T-helper 17 cell (primary cell): Measurements from ENCODE around the gene TBC1D8. TPM values are rescaled to one million over a fixed set of nuclear protein-coding genes. Genes with fewer than 3 reads are reported as not detected.

Experiments used
- ATAC-seq: fragments of 150-1000 bp; cut with Tn5 transposase; 2 replicates; pipeline ENCODE4 v1.10.0; 2021; ENCODE audit warnings: mild to moderate bottlenecking, moderate library complexity
- DNase-seq, 3 donors: peaks; one replicate each; pipeline versions ENCODE4 v3.0.0 to v3.0.0-alpha.2; 2020 to 2021
- H3K9me3 ChIP-seq: one replicate; pipeline ENCODE4 v1.7.0; 2013; ENCODE audit warnings: low read length, mild to moderate bottlenecking; ENCODE audit not compliant: control insufficient read depth, poor library complexity, severe bottlenecking
- H3K27ac Mint-ChIP-seq: one replicate; pipeline ENCODE4 v1.8.0; 2022; ENCODE audit warnings: mild to moderate bottlenecking, moderate library complexity, mixed read lengths
- H3K27me3 Mint-ChIP-seq: one replicate; pipeline ENCODE4 v1.8.0; 2022; ENCODE audit warnings: mixed read lengths
- H3K36me3 Mint-ChIP-seq: one replicate; pipeline ENCODE4 v1.8.0; 2022; ENCODE audit warnings: low read depth, mixed read lengths
- H3K4me1 Mint-ChIP-seq: one replicate; pipeline ENCODE4 v1.8.0; 2022; ENCODE audit warnings: mild to moderate bottlenecking, mixed read lengths
- H3K4me3 Mint-ChIP-seq: one replicate; pipeline ENCODE4 v1.8.0; 2022; ENCODE audit warnings: mild to moderate bottlenecking, moderate library complexity, mixed read lengths
- total RNA-seq, 4 donors: library from RNA in 2 of 4; stranded (reverse) in 2 of 4; gene quantifications; one replicate each; pipeline ENCODE4 v1.2.3 and lab custom pipeline; 2022 to 2026

The TBC1D8 gene
- total RNA-seq, 2 donors from 2014 or later, result 0.39 to 1.9 TPM

DNA sequence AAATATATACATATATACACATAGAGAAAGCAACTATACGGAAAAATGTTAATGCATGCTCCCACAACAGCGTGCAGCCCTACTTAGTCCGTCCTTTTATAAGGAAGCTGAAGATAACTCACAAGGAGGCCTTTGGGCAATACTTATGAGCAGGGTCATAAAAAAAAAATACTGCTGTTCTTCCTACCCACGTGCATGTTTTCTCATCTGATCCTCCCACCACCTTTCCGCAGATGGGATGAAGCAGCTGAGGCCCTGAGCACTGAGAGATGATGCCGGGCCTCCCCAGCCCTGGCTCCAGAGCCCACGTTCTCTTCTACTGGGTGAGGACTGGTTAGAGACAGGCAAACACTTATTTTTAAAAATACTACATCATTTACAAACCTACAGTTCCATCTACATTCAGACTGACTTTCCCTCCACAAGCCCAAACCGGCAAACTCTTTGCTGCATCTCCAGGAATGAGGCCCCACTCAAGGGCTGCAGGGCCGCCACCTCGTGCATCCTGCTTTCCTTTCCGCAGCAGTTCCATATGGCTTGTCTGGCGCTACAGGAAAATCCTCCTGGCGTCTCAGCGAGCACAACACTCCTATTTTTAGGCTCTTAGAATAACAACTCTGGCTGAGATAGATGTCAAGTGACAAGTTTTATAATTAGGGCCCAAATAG, 41.6 kb downstream of the TBC1D8 start:
- H3K4me1 Mint-ChIP-seq, result peaks cover 4% of the 10 kb centered on the region
- DNase-seq, result no peak
- H3K9me3 ChIP-seq, result no peaks in the 10 kb centered on the region
- no peak overlapping the region for H3K4me3 Mint-ChIP-seq
- no peaks in the 10 kb centered on the region for H3K36me3 Mint-ChIP-seq
- peaks cover 11% of the 10 kb centered on the region for H3K27me3 Mint-ChIP-seq
- H3K27ac Mint-ChIP-seq, result no peak overlapping the region
- no peak for ATAC-seq

DNA sequence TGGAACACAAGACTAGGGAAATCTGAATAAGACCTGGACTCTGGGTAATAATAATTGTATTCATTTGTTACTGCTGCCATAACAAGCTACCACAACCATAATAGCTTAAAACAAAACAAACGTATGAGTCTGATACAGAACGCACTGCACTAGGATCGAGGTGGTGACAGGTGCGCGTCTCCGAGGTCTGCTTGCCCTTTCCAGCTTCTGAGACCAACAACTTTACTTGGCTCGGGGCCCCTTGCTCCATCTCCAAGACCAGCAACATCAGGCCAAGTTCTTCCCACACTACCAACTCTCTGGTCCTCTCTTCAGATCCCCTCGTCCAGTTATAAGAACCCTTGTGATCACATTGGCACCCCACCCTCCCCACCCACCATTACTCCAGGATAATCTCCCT, 42.8 kb downstream of the TBC1D8 start:
- Mint-ChIP-seq H3K4me1 (peaks cover 2% of the 10 kb centered on the region), H3K4me3 (no peak overlapping the region), H3K36me3 (no peaks in the 10 kb centered on the region), H3K27me3 (peaks cover 8% of the 10 kb centered on the region), H3K27ac (no peak overlapping the region)
- ATAC-seq, result no peak
- DNase-seq, result no peak
- no peaks in the 10 kb centered on the region for H3K9me3 ChIP-seq

DNA sequence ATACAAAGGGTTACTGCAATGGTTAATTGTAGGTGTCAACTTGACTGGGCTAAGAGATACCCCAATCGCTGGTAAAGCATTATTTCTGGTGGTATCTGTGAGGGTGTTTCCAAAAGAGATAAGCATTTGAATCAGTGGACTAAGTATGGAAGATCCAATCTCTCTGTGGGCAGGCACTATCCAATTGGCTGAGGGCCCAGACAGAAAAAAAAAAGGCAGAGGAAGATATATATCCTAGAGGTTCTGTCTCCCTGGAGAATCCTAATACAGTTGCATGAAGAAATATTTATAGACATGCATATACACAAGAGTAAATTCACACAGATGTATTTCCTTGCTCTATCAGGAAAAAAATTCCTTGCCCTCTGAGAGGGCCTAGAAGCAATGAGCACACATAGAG, 43.9 kb downstream of the TBC1D8 start:
- H3K27ac Mint-ChIP-seq, result no peak overlapping the region
- ATAC-seq, result no peak
- H3K4me3 Mint-ChIP-seq, result no peak overlapping the region
- no peaks in the 10 kb centered on the region for H3K9me3 ChIP-seq
- no peaks in the 10 kb centered on the region for H3K36me3 Mint-ChIP-seq
- no peak for DNase-seq
- no peaks in the 10 kb centered on the region for H3K4me1 Mint-ChIP-seq
- H3K27me3 Mint-ChIP-seq, result no peaks in the 10 kb centered on the region

DNA sequence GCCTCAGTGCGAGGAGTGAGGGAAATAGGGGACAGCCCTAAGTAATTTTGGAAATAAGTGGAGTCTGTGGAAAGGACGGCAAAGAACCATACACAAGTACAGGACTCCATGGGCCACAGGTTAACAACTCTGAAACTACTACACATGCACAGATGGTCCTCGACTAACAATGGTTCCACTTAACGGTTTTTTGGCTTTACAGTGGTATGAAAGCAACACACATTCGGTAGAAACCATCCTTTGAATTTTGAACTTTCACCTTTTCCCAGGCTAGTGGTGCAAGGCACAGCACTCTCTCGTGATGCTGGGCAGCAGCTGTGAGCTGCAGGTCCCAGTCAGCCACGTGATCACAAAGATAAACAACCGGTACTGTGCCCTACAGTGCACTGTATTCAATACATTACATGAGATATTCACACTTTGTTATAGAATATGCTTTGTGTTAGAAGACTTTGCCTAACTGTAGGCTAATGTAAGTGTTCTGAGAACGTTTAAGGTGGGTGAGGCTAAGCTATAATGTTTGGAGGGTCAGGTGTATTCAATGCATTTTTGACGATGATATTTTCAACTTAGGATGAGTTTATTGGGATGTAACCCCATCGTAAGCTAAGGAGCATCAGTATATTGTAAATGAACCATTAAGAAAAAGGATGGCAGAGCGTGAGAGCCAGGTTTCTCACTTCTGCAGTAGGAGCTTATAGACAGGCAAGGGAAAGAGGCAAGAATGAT, 44.6 kb downstream of the TBC1D8 start:
- H3K9me3 ChIP-seq, result no peaks in the 10 kb centered on the region
- ATAC-seq (no peak), DNase-seq (no peak)
- no peaks in the 10 kb centered on the region for H3K36me3 Mint-ChIP-seq
- no peak overlapping the region for H3K27ac Mint-ChIP-seq
- no peaks in the 10 kb centered on the region for H3K27me3 Mint-ChIP-seq
- H3K4me3 Mint-ChIP-seq, result no peak overlapping the region
- H3K4me1 Mint-ChIP-seq, result no peaks in the 10 kb centered on the region

DNA sequence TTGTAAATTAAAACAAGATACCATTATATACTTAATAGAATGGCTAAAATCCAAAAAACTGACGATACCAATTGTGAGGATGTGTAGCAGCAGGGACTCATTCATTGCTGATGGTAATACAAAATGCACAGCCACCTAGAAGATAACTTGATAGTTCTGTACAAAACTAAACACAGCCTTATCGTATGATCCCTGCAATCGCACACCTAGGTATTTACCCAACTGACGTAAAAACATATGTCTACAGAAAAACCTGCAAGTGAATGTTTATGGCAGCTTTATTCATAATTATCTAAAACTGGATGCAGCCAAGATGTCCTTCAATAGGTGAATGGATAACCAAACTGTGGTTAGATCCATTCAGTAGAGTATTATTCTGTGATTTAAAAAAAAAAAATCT, 45.5 kb downstream of the TBC1D8 start:
- no peaks in the 10 kb centered on the region for H3K27me3 Mint-ChIP-seq
- DNase-seq (no peak), ATAC-seq (no peak)
- no peaks in the 10 kb centered on the region for H3K9me3 ChIP-seq
- H3K4me3 Mint-ChIP-seq, result no peak overlapping the region
- no peaks in the 10 kb centered on the region for H3K4me1 Mint-ChIP-seq
- H3K36me3 Mint-ChIP-seq, result no peaks in the 10 kb centered on the region
- H3K27ac Mint-ChIP-seq, result no peak overlapping the region

DNA sequence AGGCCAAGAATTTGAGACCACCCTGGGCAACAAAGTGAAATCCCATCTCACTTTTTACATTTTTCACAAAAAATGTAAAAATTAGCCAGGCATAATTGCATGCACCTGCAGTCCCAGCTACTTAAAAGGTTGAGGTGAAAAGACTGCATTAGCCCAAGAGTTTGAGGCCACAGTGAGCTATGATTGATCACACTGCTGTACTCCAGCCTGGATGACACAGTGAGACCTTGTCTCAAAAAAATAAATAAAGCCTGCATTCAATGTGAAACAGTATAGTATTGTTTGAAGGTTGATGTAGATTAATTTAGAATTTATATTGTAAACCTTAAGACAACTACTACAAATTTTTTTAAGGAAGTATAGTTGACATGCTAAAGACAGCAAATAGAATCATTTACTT, 53.5 kb downstream of the TBC1D8 start:
- Mint-ChIP-seq H3K27ac (no peak overlapping the region), H3K4me3 (no peak overlapping the region)
- no peak for ATAC-seq

DNA sequence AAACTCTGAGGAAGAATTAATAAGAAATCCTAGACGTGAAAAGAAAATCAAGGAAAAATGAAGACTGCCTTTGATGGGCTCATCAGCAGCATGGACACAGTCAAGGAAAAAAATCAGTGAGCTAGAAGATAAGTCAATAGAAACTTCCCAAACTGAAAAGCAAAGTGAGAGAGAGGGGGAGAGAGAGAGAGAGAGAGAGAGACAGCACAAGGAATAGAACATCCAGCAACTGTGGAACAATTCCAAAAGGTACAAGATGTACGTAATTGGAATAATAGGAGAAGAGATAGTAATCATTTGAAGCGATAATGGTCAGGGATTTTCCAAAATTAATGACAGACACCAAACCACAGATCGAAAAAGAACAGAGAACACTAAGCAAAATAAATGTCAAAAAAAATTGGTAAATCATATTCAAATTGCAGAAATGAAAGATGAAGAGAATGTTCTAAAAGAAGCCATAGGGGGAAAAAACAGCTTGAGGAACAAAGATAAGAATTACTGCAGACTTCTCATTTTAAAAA, 54.5 kb downstream of the TBC1D8 start:
- Mint-ChIP-seq H3K36me3 (peaks cover 2% of the 10 kb centered on the region), H3K27ac (no peak overlapping the region), H3K4me3 (no peak overlapping the region), H3K4me1 (no peaks in the 10 kb centered on the region), H3K27me3 (peaks cover 16% of the 10 kb centered on the region)
- no peaks in the 10 kb centered on the region for H3K9me3 ChIP-seq
- no peak for DNase-seq
- ATAC-seq, result no peak

More for the DNA sequence above, 53.5 kb downstream of the TBC1D8 start:
- Mint-ChIP-seq H3K36me3 (peaks cover 2% of the 10 kb centered on the region), H3K4me1 (no peaks in the 10 kb centered on the region), H3K27me3 (peaks cover 16% of the 10 kb centered on the region)
- H3K9me3 ChIP-seq, result no peaks in the 10 kb centered on the region
- DNase-seq, result no peak

DNA sequence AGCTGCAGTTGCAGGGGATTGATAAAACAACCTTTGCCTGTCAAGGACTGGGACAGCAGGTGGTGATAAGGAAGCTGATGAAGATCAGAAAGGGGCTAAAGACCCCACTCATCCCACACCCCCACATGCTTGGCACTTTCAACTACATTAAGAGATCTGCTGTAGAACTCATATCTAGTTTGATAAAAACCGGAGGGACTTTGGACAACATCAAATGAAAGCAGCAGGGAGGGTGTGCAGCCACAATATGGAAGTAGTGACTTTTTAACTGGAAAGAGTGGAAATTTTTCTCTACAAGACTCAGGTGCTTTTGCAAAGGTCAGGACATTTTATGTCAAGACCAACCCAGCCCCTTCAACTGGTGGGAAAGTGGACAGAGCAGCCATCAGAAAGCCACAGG, 56.8 kb downstream of the TBC1D8 start:
- H3K4me3 Mint-ChIP-seq, result no peak overlapping the region
- H3K9me3 ChIP-seq, result no peaks in the 10 kb centered on the region
- ATAC-seq, result no peak
- peaks cover 20% of the 10 kb centered on the region for H3K27me3 Mint-ChIP-seq
- no peak overlapping the region for H3K27ac Mint-ChIP-seq
- H3K4me1 Mint-ChIP-seq, result no peaks in the 10 kb centered on the region
- H3K36me3 Mint-ChIP-seq, result peaks cover 2% of the 10 kb centered on the region
- no peak for DNase-seq

DNA sequence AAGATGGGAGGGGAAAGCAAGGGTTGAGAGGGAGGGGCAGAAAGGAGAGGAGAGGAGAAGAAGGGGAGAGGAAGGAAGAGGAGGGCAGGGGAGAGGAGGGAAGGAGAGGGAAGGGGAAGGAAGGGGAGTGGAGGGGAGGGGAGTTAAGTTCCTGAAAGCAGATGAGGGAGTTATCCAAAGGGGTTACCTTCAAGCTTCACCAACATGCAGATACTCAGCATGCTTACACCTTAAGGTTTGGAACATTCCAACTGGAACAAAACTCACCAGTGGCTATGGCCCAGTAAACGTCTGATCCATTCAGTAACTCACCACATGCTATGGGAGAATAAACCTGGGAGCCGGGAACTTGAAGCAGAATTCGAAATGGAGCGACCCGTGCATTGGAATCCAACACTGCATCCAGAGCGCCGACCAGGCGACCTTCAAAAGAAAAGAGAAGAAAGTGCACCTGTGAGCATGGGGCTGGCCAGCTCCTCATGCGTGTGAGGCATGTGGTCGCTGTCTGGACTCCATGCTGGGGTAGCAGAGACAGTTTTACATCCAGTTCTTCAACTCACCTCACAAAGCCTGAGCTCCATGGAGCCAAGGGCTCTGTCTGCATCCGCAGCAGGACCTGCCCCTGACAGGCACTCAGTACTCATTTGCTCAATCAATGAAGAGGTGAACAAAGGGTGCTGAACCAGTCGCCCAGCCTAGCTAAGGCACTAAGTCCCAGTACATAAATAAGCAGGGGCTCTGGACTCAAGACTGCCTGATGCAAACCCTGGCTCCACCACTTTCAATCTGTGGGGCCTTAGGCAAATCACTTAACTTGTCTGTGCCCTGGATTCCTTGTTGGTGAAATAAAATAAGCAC, 61.0 kb downstream of the TBC1D8 start:
- H3K27ac Mint-ChIP-seq, result no peak overlapping the region
- DNase-seq (no peak), ATAC-seq (no peak)
- no peaks in the 10 kb centered on the region for H3K4me1 Mint-ChIP-seq
- H3K27me3 Mint-ChIP-seq, result peaks cover 20% of the 10 kb centered on the region
- no peak overlapping the region for H3K4me3 Mint-ChIP-seq
- no peaks in the 10 kb centered on the region for H3K9me3 ChIP-seq
- peaks cover 2% of the 10 kb centered on the region for H3K36me3 Mint-ChIP-seq

DNA sequence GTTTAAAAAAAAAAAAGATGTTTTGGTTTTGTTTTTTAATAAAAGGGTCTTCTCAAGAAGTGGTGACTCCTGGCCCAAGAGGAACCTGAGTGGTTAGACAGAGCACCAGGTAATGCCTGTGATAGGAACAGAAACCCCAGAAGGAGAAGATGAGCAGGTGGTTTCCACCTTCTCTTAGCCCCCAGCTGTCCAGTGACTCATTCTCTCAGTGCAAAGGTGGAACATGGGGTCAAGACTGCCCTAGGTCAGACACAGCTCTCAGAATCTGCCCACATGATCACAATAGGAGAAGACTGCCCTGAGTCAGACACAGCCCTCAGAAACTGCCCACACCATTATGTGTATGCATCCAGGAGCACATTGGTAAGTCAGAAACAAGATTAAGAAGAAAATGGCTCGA, 61.8 kb downstream of the TBC1D8 start:
- Mint-ChIP-seq H3K27me3 (peaks cover 17% of the 10 kb centered on the region), H3K4me3 (no peak overlapping the region), H3K4me1 (no peaks in the 10 kb centered on the region), H3K27ac (no peak overlapping the region), H3K36me3 (peaks cover 2% of the 10 kb centered on the region)
- ATAC-seq, result no peak
- no peak for DNase-seq
- H3K9me3 ChIP-seq, result no peaks in the 10 kb centered on the region

DNA sequence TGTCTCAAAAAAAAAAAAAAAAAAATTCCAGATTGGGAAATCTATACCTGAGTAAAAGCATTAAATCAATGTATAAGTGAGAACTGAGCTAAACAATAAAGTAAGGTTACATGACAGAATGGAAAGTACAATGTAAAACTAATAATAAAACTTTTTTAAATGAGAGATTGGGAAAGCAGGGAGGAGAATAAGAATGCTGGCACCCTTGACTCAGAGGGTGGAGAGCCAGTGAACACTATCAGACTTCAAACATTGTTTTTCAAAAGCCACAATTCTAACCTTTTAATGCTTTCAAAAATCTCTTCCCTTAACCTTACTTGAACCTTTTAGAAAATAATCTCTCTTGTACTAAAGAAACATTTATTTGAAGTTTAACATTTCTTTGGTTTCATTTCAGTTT, 63.5 kb downstream of the TBC1D8 start:
- H3K4me3 Mint-ChIP-seq, result no peak overlapping the region
- ATAC-seq (no peak), DNase-seq (no peak)
- H3K36me3 Mint-ChIP-seq, result no peaks in the 10 kb centered on the region
- H3K27me3 Mint-ChIP-seq, result peaks cover 16% of the 10 kb centered on the region
- H3K27ac Mint-ChIP-seq, result peak overlapping the region; percentile 56
- H3K9me3 ChIP-seq, result no peaks in the 10 kb centered on the region
- H3K4me1 Mint-ChIP-seq, result no peaks in the 10 kb centered on the region

DNA sequence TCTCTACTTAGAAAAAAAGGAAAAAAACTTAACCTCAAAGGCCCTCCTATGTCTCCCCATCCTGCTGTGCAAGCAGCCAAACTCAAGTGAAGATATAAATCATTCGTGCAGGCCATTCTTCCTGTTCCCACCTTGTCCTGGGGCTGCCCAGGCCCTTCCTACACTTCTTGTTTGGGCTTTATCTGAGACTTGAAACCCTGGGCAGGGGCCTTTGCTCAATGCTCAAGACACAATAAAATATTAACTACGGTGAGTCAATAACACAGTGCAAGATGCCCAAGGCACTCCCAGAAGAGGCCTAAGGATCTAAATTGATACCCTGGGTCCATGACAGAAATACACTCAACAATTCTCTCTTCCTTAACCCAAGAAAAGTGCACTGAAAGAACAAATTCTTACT, 67.6 kb downstream of the TBC1D8 start:
- DNase-seq (no peak), ATAC-seq (no peak)
- no peak overlapping the region for H3K4me3 Mint-ChIP-seq

DNA sequence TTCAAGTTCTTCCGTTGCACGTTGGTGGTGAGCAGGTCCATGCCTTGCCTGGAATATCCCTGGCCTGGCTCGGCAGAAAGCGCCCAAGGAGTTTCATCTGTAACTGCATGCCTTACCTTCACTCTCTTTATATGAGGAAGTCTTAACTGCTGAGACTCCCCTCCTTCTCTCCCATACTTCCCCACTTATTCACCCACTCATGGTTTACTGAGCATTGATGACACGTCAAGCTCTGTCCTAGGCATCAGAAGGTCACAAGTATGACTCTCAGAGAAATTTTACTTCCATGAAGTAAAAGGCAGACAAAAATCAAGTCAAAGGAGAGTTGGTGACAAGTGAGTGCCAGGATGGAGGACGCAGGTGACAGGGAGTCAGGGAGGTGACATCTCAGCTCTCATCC, 68.2 kb downstream of the TBC1D8 start:
- Mint-ChIP-seq H3K4me3 (no peak overlapping the region), H3K27me3 (peaks cover 18% of the 10 kb centered on the region)
- no peak for DNase-seq

More for the DNA sequence above, 67.6 kb downstream of the TBC1D8 start:
- H3K9me3 ChIP-seq, result no peaks in the 10 kb centered on the region
- Mint-ChIP-seq H3K27me3 (peaks cover 18% of the 10 kb centered on the region), H3K4me1 (no peaks in the 10 kb centered on the region), H3K27ac (no peak overlapping the region), H3K36me3 (peaks cover 3% of the 10 kb centered on the region)

More for the DNA sequence above, 68.2 kb downstream of the TBC1D8 start:
- no peaks in the 10 kb centered on the region for H3K4me1 Mint-ChIP-seq
- H3K36me3 Mint-ChIP-seq, result peaks cover 3% of the 10 kb centered on the region
- no peak overlapping the region for H3K27ac Mint-ChIP-seq
- ATAC-seq, result no peak
- H3K9me3 ChIP-seq, result no peaks in the 10 kb centered on the region
